ENCODE measurements around the gene PTCD1.
A peak's percentile ranks its signal among the peaks of the same experiment; 100 is the strongest.

Gene PTCD1

GRCh38 chr7:99429756-99430155, 8.8 kb downstream of the PTCD1 start:
- no peak overlapping the region for H3K4me3 ChIP-seq (ENCODE audit: insufficient read depth in 1 of 2, low read depth in 1 of 2, low read length in 2 of 2)
- no peak for DNase-seq
- peaks cover 63 to 81% of the 10 kb centered on the region in 2 experiments for H3K36me3 ChIP-seq (ENCODE audit: control insufficient read depth in 1 of 2, insufficient read depth in 2 of 2, low read depth in 1 of 2, low read length in 2 of 2)
- no peaks in the 10 kb centered on the region for H3K9me3 ChIP-seq (ENCODE audit: control insufficient read depth, low read length)
- H3K14ac ChIP-seq (ENCODE audit: low read length in 2 of 2) = no peak overlapping the region
- no peak overlapping the region for H3K9ac ChIP-seq (ENCODE audit: low read length)
- 96% methylated on average over 8 of the region's 8 CpGs for WGBS
- no peak overlapping the region for H2BK15ac ChIP-seq (ENCODE audit: low read depth, poor library complexity, severe bottlenecking)
- no peak overlapping the region for H3K4me2 ChIP-seq (ENCODE audit: low read length, poor library complexity, severe bottlenecking)
- no peak overlapping the region for H3K18ac ChIP-seq (ENCODE audit: low read depth in 1 of 2, low read length in 2 of 2)
- no peak overlapping the region for H3K27ac ChIP-seq (ENCODE audit: low read length, poor library complexity, severe bottlenecking)
- H3K79me1 ChIP-seq (replicated peaks; ENCODE audit: low read length, poor library complexity, severe bottlenecking) = peaks cover 27% of the 10 kb centered on the region
- H4K8ac ChIP-seq (ENCODE audit: low read length) = no peak overlapping the region
- no peak overlapping the region for H2BK120ac ChIP-seq (ENCODE audit: low read depth, low read length)
- H2BK5ac ChIP-seq (ENCODE audit: low read depth, low read length, poor library complexity, severe bottlenecking) = no peak overlapping the region
- H3K4me1 ChIP-seq (ENCODE audit: control insufficient read depth, insufficient read depth, low read depth, low read length) = no peaks in the 10 kb centered on the region
- no peak overlapping the region for H2BK12ac ChIP-seq (ENCODE audit: low read length in 2 of 2)
- H3K4ac ChIP-seq (ENCODE audit: low read depth in 1 of 2, low read length in 2 of 2) = no peak overlapping the region
- H2AK5ac ChIP-seq (ENCODE audit: low read length, severe bottlenecking) = no peak overlapping the region
- no peak overlapping the region for H3K23ac ChIP-seq (ENCODE audit: low read length in 2 of 2)
- H2AFZ ChIP-seq (ENCODE audit: low read depth, low read length) = no peak overlapping the region
- H4K91ac ChIP-seq (ENCODE audit: low read length) = peak overlapping the region; percentile 50
- H3K27me3 ChIP-seq (ENCODE audit: control insufficient read depth in 1 of 2, insufficient read depth in 1 of 2, low read length in 2 of 2) = no peaks in the 10 kb centered on the region

- no peak overlapping the region for H2BK12ac ChIP-seq (ENCODE audit: low read length in 2 of 2)
- H2AK5ac ChIP-seq (ENCODE audit: low read length, severe bottlenecking) = no peak overlapping the region
- no peaks in the 10 kb centered on the region for H3K27me3 ChIP-seq (ENCODE audit: control insufficient read depth in 1 of 2, insufficient read depth in 1 of 2, low read length in 2 of 2)
- H3K23ac ChIP-seq (ENCODE audit: low read length in 2 of 2) = no peak overlapping the region
- no peaks in the 10 kb centered on the region for H3K4me1 ChIP-seq (ENCODE audit: control insufficient read depth, insufficient read depth, low read depth, low read length)
- WGBS = 94% methylated on average over 10 of the region's 10 CpGs
- no peak overlapping the region for H2AFZ ChIP-seq (ENCODE audit: low read depth, low read length)
- no peak overlapping the region for H3K4ac ChIP-seq (ENCODE audit: low read depth in 1 of 2, low read length in 2 of 2)
- H2BK15ac ChIP-seq (ENCODE audit: low read depth, poor library complexity, severe bottlenecking) = no peak overlapping the region
- no peak for DNase-seq
- H3K4me3 ChIP-seq (ENCODE audit: insufficient read depth in 1 of 2, low read depth in 1 of 2, low read length in 2 of 2) = no peak overlapping the region
- no peak overlapping the region for H2BK5ac ChIP-seq (ENCODE audit: low read depth, low read length, poor library complexity, severe bottlenecking)
- no peak overlapping the region for H3K4me2 ChIP-seq (ENCODE audit: low read length, poor library complexity, severe bottlenecking)
- no peaks in the 10 kb centered on the region for H3K9me3 ChIP-seq (ENCODE audit: control insufficient read depth, low read length)
- H3K9ac ChIP-seq (ENCODE audit: low read length) = no peak overlapping the region
- no peak overlapping the region for H2BK120ac ChIP-seq (ENCODE audit: low read depth, low read length)
- peaks cover 64 to 81% of the 10 kb centered on the region in 2 experiments for H3K36me3 ChIP-seq (ENCODE audit: control insufficient read depth in 1 of 2, insufficient read depth in 2 of 2, low read depth in 1 of 2, low read length in 2 of 2)
- no peak overlapping the region for H4K91ac ChIP-seq (ENCODE audit: low read length)
- H3K18ac ChIP-seq (ENCODE audit: low read depth in 1 of 2, low read length in 2 of 2) = no peak overlapping the region
- H3K27ac ChIP-seq (ENCODE audit: low read length, poor library complexity, severe bottlenecking) = no peak overlapping the region
- H3K14ac ChIP-seq (ENCODE audit: low read length in 2 of 2) = no peak overlapping the region
- peaks cover 33% of the 10 kb centered on the region for H3K79me1 ChIP-seq (replicated peaks; ENCODE audit: low read length, poor library complexity, severe bottlenecking)
- H4K8ac ChIP-seq (ENCODE audit: low read length) = no peak overlapping the region
Observed at GRCh38 chr7:99428972-99429566, 9.5 kb downstream of the PTCD1 start.

- H2BK15ac ChIP-seq (ENCODE audit: low read depth, poor library complexity, severe bottlenecking) = no peak overlapping the region
- no peak overlapping the region for H2BK12ac ChIP-seq (ENCODE audit: low read length in 2 of 2)
- H3K36me3 ChIP-seq (ENCODE audit: control insufficient read depth in 1 of 2, insufficient read depth in 2 of 2, low read depth in 1 of 2, low read length in 2 of 2) = peaks cover 69 to 71% of the 10 kb centered on the region in 2 experiments
- no peak overlapping the region for H4K91ac ChIP-seq (ENCODE audit: low read length)
- no peak overlapping the region for H3K27ac ChIP-seq (ENCODE audit: low read length, poor library complexity, severe bottlenecking)
- no peak overlapping the region for H3K9ac ChIP-seq (ENCODE audit: low read length)
- no peak overlapping the region for H4K8ac ChIP-seq (ENCODE audit: low read length)
- WGBS = 98% methylated on average over 24 of the region's 24 CpGs
- no peak overlapping the region for H3K4me3 ChIP-seq (ENCODE audit: insufficient read depth in 1 of 2, low read depth in 1 of 2, low read length in 2 of 2)
- no peaks in the 10 kb centered on the region for H3K9me3 ChIP-seq (ENCODE audit: control insufficient read depth, low read length)
- H3K23ac ChIP-seq (ENCODE audit: low read length in 2 of 2) = no peak overlapping the region
- peaks cover 30% of the 10 kb centered on the region for H3K79me1 ChIP-seq (replicated peaks; ENCODE audit: low read length, poor library complexity, severe bottlenecking)
- no peak overlapping the region for H2BK120ac ChIP-seq (ENCODE audit: low read depth, low read length)
- no peak overlapping the region for H3K4ac ChIP-seq (ENCODE audit: low read depth in 1 of 2, low read length in 2 of 2)
- DNase-seq = no peak
- no peak overlapping the region for H3K14ac ChIP-seq (ENCODE audit: low read length in 2 of 2)
- H2AFZ ChIP-seq (ENCODE audit: low read depth, low read length) = no peak overlapping the region
- H3K18ac ChIP-seq (ENCODE audit: low read depth in 1 of 2, low read length in 2 of 2) = no peak overlapping the region
- no peak overlapping the region for H2BK5ac ChIP-seq (ENCODE audit: low read depth, low read length, poor library complexity, severe bottlenecking)
- no peak overlapping the region for H2AK5ac ChIP-seq (ENCODE audit: low read length, severe bottlenecking)
- no peak overlapping the region for H3K4me2 ChIP-seq (ENCODE audit: low read length, poor library complexity, severe bottlenecking)
- H3K4me1 ChIP-seq (ENCODE audit: control insufficient read depth, insufficient read depth, low read depth, low read length) = no peaks in the 10 kb centered on the region
- H3K27me3 ChIP-seq (ENCODE audit: control insufficient read depth in 1 of 2, insufficient read depth in 1 of 2, low read length in 2 of 2) = no peaks in the 10 kb centered on the region
Observed at GRCh38 chr7:99424932-99425730, 13.5 kb downstream of the PTCD1 start.

GRCh38 chr7:99422625-99423024, 16.0 kb downstream of the PTCD1 start:
- no peak for DNase-seq
- Histone ChIP-seq H3K4ac (ENCODE audit: low read depth in 1 of 2, low read length in 2 of 2) (no peak overlapping the region), H2BK5ac (ENCODE audit: low read depth, low read length, poor library complexity, severe bottlenecking) (no peak overlapping the region), H3K23ac (ENCODE audit: low read length in 2 of 2) (no peak overlapping the region), H4K8ac (ENCODE audit: low read length) (no peak overlapping the region), H2BK12ac (ENCODE audit: low read length in 2 of 2) (no peak overlapping the region), H3K27ac (ENCODE audit: low read length, poor library complexity, severe bottlenecking) (no peak overlapping the region), H3K4me1 (ENCODE audit: control insufficient read depth, insufficient read depth, low read depth, low read length) (no peaks in the 10 kb centered on the region), H2BK120ac (ENCODE audit: low read depth, low read length) (no peak overlapping the region), H2AFZ (ENCODE audit: low read depth, low read length) (no peak overlapping the region), H2BK15ac (ENCODE audit: low read depth, poor library complexity, severe bottlenecking) (no peak overlapping the region), H3K9me3 (ENCODE audit: control insufficient read depth, low read length) (no peaks in the 10 kb centered on the region), H3K4me3 (ENCODE audit: insufficient read depth in 1 of 2, low read depth in 1 of 2, low read length in 2 of 2) (no peak overlapping the region), H3K79me1 (replicated peaks; ENCODE audit: low read length, poor library complexity, severe bottlenecking) (peaks cover 35% of the 10 kb centered on the region), H2AK5ac (ENCODE audit: low read length, severe bottlenecking) (no peak overlapping the region), H3K27me3 (ENCODE audit: control insufficient read depth in 1 of 2, insufficient read depth in 1 of 2, low read length in 2 of 2) (no peaks in the 10 kb centered on the region), H3K14ac (ENCODE audit: low read length in 2 of 2) (no peak overlapping the region), H4K91ac (ENCODE audit: low read length) (no peak overlapping the region), H3K4me2 (ENCODE audit: low read length, poor library complexity, severe bottlenecking) (no peak overlapping the region), H3K36me3 (ENCODE audit: control insufficient read depth in 1 of 2, insufficient read depth in 2 of 2, low read depth in 1 of 2, low read length in 2 of 2) (peaks cover 73 to 77% of the 10 kb centered on the region in 2 experiments), H3K9ac (ENCODE audit: low read length) (no peak overlapping the region), H3K18ac (ENCODE audit: low read depth in 1 of 2, low read length in 2 of 2) (no peak overlapping the region)
- 91% methylated on average over 5 of the region's 5 CpGs for WGBS
